Hepatocyte (in vitro differentiated cells): Measurements from ENCODE around the gene GOLPH3.

ENCODE experiments used
- EZH2 ChIP-seq: fragments of 200-600 bp; sonication (generic); IDR thresholded peaks from 2 replicates; pipeline ENCODE4 v1.6.1; 2016; ENCODE audit warnings: antibody characterized with exemption, mild to moderate bottlenecking, borderline replicate concordance
- EZH2phosphoT487 ChIP-seq: fragments of 200-600 bp; sonication (generic); IDR thresholded peaks from one replicate; pipeline ENCODE4 v1.6.1; 2018; ENCODE audit warnings: antibody characterized with exemption, mild to moderate bottlenecking, low read depth, moderate library complexity; ENCODE audit not compliant: unreplicated experiment, severe bottlenecking
- TF ChIP-seq, protein P1 (sequence below): fragments of 200-600 bp; sonication (generic); IDR thresholded peaks from 2 replicates; pipeline ENCODE4 v1.5.1; 2016; ENCODE audit warnings: antibody characterized with exemption, mild to moderate bottlenecking; ENCODE audit not compliant: poor library complexity

DNA sequence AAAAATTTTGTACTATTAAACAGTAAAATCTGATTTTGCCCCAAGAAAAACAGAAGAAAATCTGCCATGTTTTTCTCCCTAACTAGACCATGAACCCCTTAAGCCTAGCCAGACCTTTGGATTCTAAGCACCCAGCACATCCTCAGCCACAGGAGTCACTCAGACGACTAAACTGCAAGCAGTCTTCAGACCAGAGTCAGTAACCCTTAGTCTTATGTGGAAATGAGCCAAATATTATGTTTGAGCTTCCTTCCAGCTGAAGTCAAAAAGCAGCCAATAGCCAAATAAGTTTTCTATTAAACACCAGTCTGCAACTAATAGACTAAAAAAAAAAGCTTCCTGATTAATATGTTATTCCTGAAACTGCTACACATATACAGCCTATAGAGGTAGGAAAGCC, 47.4 kb downstream of the GOLPH3 start:
- TF ChIP-seq, protein P1, sequence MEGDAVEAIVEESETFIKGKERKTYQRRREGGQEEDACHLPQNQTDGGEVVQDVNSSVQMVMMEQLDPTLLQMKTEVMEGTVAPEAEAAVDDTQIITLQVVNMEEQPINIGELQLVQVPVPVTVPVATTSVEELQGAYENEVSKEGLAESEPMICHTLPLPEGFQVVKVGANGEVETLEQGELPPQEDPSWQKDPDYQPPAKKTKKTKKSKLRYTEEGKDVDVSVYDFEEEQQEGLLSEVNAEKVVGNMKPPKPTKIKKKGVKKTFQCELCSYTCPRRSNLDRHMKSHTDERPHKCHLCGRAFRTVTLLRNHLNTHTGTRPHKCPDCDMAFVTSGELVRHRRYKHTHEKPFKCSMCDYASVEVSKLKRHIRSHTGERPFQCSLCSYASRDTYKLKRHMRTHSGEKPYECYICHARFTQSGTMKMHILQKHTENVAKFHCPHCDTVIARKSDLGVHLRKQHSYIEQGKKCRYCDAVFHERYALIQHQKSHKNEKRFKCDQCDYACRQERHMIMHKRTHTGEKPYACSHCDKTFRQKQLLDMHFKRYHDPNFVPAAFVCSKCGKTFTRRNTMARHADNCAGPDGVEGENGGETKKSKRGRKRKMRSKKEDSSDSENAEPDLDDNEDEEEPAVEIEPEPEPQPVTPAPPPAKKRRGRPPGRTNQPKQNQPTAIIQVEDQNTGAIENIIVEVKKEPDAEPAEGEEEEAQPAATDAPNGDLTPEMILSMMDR = no peak
- TF ChIP-seq EZH2 (no peak), EZH2phosphoT487 (no peak)
